Liver (tissue), 9 donors: Measurements from ENCODE around the gene CMTM1. TPM values are rescaled to one million over a fixed set of nuclear protein-coding genes. Genes with fewer than 3 reads are reported as not detected.

Experiments
- DNase-seq: peaks from one replicate; pipeline ENCODE4 v3.0.0-alpha.2; 2017; ENCODE audit warnings: low spot score
- H3K27ac ChIP-seq, 2 donors: one replicate each; pipeline ENCODE4 v1.7.0; 2013; ENCODE audit warnings: inconsistent platforms in 2 of 2, low read length in 2 of 2, control low read depth in 1 of 2, low read depth in 1 of 2, mild to moderate bottlenecking in 1 of 2
- H3K27me3 ChIP-seq, 4 donors: one replicate each; pipeline versions ENCODE4 v1.6.1 to v1.7.0; 2013; ENCODE audit warnings: low read length in 3 of 4, inconsistent platforms in 1 of 4, mild to moderate bottlenecking in 1 of 4, moderate library complexity in 1 of 4; ENCODE audit not compliant: control insufficient read depth in 4 of 4, insufficient read depth in 4 of 4
- H3K36me3 ChIP-seq, 4 donors: one replicate each; pipeline versions ENCODE4 v1.6.1 to v1.7.0; 2013; ENCODE audit warnings: low read length in 3 of 4, mild to moderate bottlenecking in 3 of 4, low read depth in 1 of 4, moderate library complexity in 1 of 4; ENCODE audit not compliant: control insufficient read depth in 4 of 4, insufficient read depth in 3 of 4
- H3K4me1 ChIP-seq, 4 donors: one replicate each; pipeline versions ENCODE4 v1.6.1 to v1.7.0; 2013; ENCODE audit warnings: low read length in 3 of 4, mild to moderate bottlenecking in 3 of 4, moderate library complexity in 1 of 4; ENCODE audit not compliant: control insufficient read depth in 4 of 4, insufficient read depth in 4 of 4
- H3K4me3 ChIP-seq, 3 donors: one replicate each; pipeline versions ENCODE4 v1.6.1 to v1.7.0; 2013; ENCODE audit warnings: low read length in 3 of 3, control low read depth in 1 of 3, low read depth in 1 of 3, mild to moderate bottlenecking in 1 of 3
- H3K9ac ChIP-seq, 2 donors: one replicate each; pipeline ENCODE4 v1.7.0; 2013; ENCODE audit warnings: low read length in 2 of 2, mild to moderate bottlenecking in 2 of 2, moderate library complexity in 2 of 2, control low read depth in 1 of 2, low read depth in 1 of 2
- H3K9me3 ChIP-seq, 4 donors: one replicate each; pipeline versions ENCODE4 v1.6.1 to v1.7.0; 2013; ENCODE audit warnings: low read length in 3 of 4; ENCODE audit not compliant: control insufficient read depth in 4 of 4
- EGR1 ChIP-seq, 2 donors: IDR thresholded peaks; 2 replicates each; pipeline ENCODE4 v1.6.1; 2016 to 2018; ENCODE audit warnings: antibody characterized with exemption in 2 of 2, low read depth in 2 of 2
- GABPA ChIP-seq, 2 donors: IDR thresholded peaks in 1 of 2; conservative IDR thresholded peaks in 1 of 2; 2 replicates each; pipeline ENCODE4 v1.6.1; 2016; ENCODE audit warnings: antibody characterized with exemption in 2 of 2, mild to moderate bottlenecking in 1 of 2, moderate library complexity in 1 of 2
- HNF4A ChIP-seq, 2 donors: conservative IDR thresholded peaks; 2 replicates each; pipeline ENCODE4 v1.6.1; 2016; ENCODE audit warnings: antibody characterized with exemption in 2 of 2, mild to moderate bottlenecking in 2 of 2
- JUND ChIP-seq, 2 donors: IDR thresholded peaks; 2 replicates each; pipeline ENCODE4 v1.6.1; 2016; ENCODE audit warnings: antibody characterized with exemption in 2 of 2
- RAD21 ChIP-seq, 2 donors: IDR thresholded peaks; 2 replicates each; pipeline ENCODE4 v1.6.1; 2016; ENCODE audit warnings: antibody characterized with exemption in 2 of 2, mild to moderate bottlenecking in 2 of 2
- RXRA ChIP-seq, 2 donors: IDR thresholded peaks; 2 replicates each; pipeline ENCODE4 v1.6.1; 2017 to 2018; ENCODE audit warnings: antibody characterized with exemption in 2 of 2, mild to moderate bottlenecking in 1 of 2
- YY1 ChIP-seq: IDR thresholded peaks from 2 replicates; pipeline ENCODE4 v1.6.1; 2016; ENCODE audit warnings: antibody characterized with exemption, mild to moderate bottlenecking
- ZBTB33 ChIP-seq: IDR thresholded peaks from 2 replicates; pipeline ENCODE4 v1.6.1; 2016; ENCODE audit warnings: antibody characterized with exemption
- WGBS: extraction: QIAGEN DNeasy Blood & Tissue Kit; methylation state at CpG from one replicate; pipeline ENCODE4 v1.1.7; 2013; 5-methylcytosine and 5-hydroxymethylcytosine counted together
- polyA plus RNA-seq, 2 donors: library from polyadenylated mRNA; stranded (reverse) in 1 of 2; unstranded in 1 of 2; fragments of 200-250 nt in 1 of 2; fragments of >200 nt in 1 of 2; fragmentation: Nextera tagmentation in 1 of 2; extraction: Ambion mirVana in 1 of 2; gene quantifications; one replicate each; pipeline versions ENCODE4 v1.2.1 to v1.2.3, GENCODE V29; 2013 to 2015
- total RNA-seq, 2 donors: library from RNA; depleted of rRNA; stranded (reverse); fragments of >200 nt; gene quantifications; one replicate each; pipeline ENCODE4 v1.2.3, GENCODE V29; 2014
- TF ChIP-seq, protein P1 (sequence below): fragments of 150-350 bp; IDR thresholded peaks from 2 replicates; pipeline ENCODE4 v1.5.1; 2017; ENCODE audit warnings: improper control_type of control experiment, low read depth, low read length; ENCODE audit not compliant: missing input control
- donor health status: healthy.
- donor health status: healthy.
- donor health status: healthy.
- donor health status: healthy.
- donor health status: healthy.

The CMTM1 gene
- total and polyA plus RNA-seq, 4 donors, result 0.32 to 0.84 (median 0.49) TPM

DNA sequence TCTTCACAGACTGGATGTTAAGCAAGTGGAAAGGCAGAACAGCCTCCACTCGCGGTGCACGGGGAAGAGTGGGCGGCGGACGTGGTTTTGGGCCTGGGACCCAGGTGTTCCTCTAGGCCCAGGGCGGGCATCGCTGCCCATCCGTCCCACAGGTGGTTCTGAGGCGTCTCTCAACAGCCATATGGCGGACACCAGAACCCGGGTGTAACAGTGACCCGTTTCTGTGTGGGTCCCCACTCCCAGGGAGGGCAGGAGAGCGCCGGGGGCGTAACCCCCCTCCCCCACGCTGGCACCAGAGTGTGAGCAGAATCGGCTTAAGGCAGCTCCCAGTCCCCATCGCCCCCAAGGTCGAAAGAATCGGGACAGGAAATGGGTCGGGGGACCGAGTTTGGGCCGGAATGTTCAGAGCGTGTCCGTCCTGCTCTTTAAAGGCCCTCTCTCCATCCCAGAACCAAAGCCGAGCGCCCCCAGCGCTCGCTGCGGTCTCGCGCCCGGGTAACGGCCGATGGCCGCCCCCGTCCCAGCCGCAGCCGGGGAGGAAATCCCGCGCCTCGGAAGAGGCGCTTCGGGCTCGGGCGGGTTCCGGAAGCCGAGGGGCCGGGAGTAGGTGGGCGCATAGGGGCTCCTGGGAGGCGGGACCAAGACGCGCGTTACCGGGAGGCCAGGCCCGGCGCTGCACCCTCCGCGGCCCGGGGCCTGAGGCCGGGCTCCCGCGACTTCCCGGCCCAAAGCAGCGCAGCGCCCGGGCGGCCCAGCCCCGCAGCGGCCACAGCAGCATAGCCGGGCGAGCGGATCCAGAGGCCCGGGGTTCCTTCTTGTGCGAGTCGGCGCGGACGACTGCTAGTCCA, 16.7 kb upstream of the CMTM1 start, which contains the start of gene TK2:
Gene TK2 (minus strand): TSS at position 839 of the 848 bp plus-strand sequence. CDS start 61 bp downstream, at position 778.
- no peak for TF ChIP-seq ZBTB33
- no peak for TF ChIP-seq GABPA (IDR thresholded peaks at IDR 0.05 in 1 of 2, conservative IDR thresholded peaks at IDR 0.05 in 1 of 2)
- TF ChIP-seq, protein P1, sequence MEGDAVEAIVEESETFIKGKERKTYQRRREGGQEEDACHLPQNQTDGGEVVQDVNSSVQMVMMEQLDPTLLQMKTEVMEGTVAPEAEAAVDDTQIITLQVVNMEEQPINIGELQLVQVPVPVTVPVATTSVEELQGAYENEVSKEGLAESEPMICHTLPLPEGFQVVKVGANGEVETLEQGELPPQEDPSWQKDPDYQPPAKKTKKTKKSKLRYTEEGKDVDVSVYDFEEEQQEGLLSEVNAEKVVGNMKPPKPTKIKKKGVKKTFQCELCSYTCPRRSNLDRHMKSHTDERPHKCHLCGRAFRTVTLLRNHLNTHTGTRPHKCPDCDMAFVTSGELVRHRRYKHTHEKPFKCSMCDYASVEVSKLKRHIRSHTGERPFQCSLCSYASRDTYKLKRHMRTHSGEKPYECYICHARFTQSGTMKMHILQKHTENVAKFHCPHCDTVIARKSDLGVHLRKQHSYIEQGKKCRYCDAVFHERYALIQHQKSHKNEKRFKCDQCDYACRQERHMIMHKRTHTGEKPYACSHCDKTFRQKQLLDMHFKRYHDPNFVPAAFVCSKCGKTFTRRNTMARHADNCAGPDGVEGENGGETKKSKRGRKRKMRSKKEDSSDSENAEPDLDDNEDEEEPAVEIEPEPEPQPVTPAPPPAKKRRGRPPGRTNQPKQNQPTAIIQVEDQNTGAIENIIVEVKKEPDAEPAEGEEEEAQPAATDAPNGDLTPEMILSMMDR, result peak; percentile 18
- no peak for TF ChIP-seq EGR1 (IDR thresholded peaks at IDR 0.05; ENCODE audit: low read depth in 2 of 2)
- no peak for TF ChIP-seq HNF4A (conservative IDR thresholded peaks at IDR 0.05)
- TF ChIP-seq YY1, result peak; percentile 22
- peak within 1 kb of the TSS; percentile 81 to 85 for H3K9ac ChIP-seq
- DNase-seq, result peak; percentile 70
- peak within 1 kb of the TSS; percentile 73 to 88 (median 83) for H3K4me3 ChIP-seq
- H3K27me3 ChIP-seq, result no peaks in the 10 kb centered on the region
- peak within 1 kb of the TSS; percentile 90 to 94 for H3K27ac ChIP-seq
- no peaks in the 10 kb centered on the region for H3K9me3 ChIP-seq
- peaks cover 0 to 1% (median 0%) of the 10 kb centered on the region in 4 donors for H3K36me3 ChIP-seq
- WGBS, result 3% methylated on average over 80 of the region's 80 CpGs
- peaks cover 2 to 31% (median 22%) of the 10 kb centered on the region in 4 donors for H3K4me1 ChIP-seq

GRCh38 chr16:66551348-66551759, 14.9 kb upstream of the CMTM1 start:
- H3K27ac ChIP-seq, result peak overlapping the region; percentile 92 to 97
- DNase-seq, result no peak
- H3K4me3 ChIP-seq, result no peak overlapping the region
- H3K27me3 ChIP-seq, result no peaks in the 10 kb centered on the region
- H3K9me3 ChIP-seq, result no peaks in the 10 kb centered on the region
- H3K4me1 ChIP-seq, result peaks cover 2 to 31% (median 22%) of the 10 kb centered on the region in 4 donors
- 67% methylated on average over 6 of the region's 6 CpGs for WGBS
- H3K9ac ChIP-seq, result peak overlapping the region; percentile 12 to 85
- H3K36me3 ChIP-seq, result no peaks in the 10 kb centered on the region
- TF ChIP-seq EGR1 (IDR thresholded peaks at IDR 0.05; ENCODE audit: low read depth in 2 of 2) (no peak), RXRA (IDR thresholded peaks at IDR 0.05) (no peak), GABPA (IDR thresholded peaks at IDR 0.05 in 1 of 2, conservative IDR thresholded peaks at IDR 0.05 in 1 of 2) (no peak), JUND (IDR thresholded peaks at IDR 0.05) (no peak), RAD21 (IDR thresholded peaks at IDR 0.05) (peak in 1 of 2 donors; percentile 12)
- TF ChIP-seq, protein P1, result peak; percentile 30
